ENCODE results near the gene CLK1. TPM values are rescaled to one million over a fixed set of nuclear protein-coding genes. Genes with fewer than 3 reads are reported as not detected.

Gene CLK1
- total RNA-seq, 2 experiments from 2014 or later, result 74.9 to 104 TPM

DNA sequence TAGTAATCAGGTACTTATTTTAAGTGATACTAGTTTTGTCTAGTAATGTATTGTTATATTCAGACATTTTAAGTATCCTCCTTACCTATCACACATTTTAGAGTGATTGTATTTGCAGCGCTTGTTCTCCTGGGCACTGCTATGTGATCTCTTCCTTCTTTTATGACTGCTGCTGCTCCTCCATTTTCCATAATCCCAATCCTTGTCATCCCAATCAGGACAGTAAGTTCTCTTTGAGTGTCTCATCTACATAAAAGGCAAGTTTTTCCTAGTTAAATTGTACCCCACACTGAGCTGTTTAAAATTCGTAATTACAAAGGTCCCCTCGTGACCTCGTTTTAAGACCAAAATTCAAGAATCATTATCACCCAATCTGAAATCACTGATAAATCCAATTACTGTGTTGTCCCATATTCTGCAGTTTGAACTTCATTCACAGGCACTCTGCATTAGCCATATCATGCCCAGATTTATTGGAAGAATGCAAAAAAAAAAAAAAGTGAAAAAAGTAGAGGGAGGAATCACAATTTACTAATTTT is 2.8 kb downstream of the CLK1 start:
- peaks cover 69% of the 10 kb centered on the region for H3K36me3 ChIP-seq (ENCODE audit: insufficient read depth, low read length)
- H3K4me3 ChIP-seq (ENCODE audit: low read depth, low read length, poor library complexity, severe bottlenecking), result peak overlapping the region; percentile 82
- peaks cover 27% of the 10 kb centered on the region; the same call in 1 of the 2 replicates for H4K20me1 ChIP-seq (ENCODE audit: insufficient read depth, low read length)
- H3K79me2 ChIP-seq (ENCODE audit: insufficient read depth, low read depth, low read length), result peaks cover 73% of the 10 kb centered on the region
- H3K9me3 ChIP-seq (ENCODE audit: low read length), result no peaks in the 10 kb centered on the region
- H3K4me2 ChIP-seq (ENCODE audit: low read length), result peak overlapping the region; percentile 88
- ChIA-PET POLR2A (interaction anchor here (0.7 kb wide), 1 partner anchor 48 kb away, joined by 4 read pairs; no protein-coding TSS in a partner anchor), CTCF (ENCODE audit: unreplicated experiment) (no interaction called here)
- peaks cover 22% of the 10 kb centered on the region for H3K4me1 ChIP-seq (ENCODE audit: insufficient read depth, low read length, poor library complexity, severe bottlenecking)
- DNase-seq (ENCODE audit: low spot score), result no peak
- H3K9me2 ChIP-seq (ENCODE audit: insufficient read depth, low read length), result no peaks in the 10 kb centered on the region
- TF ChIP-seq, protein P1, sequence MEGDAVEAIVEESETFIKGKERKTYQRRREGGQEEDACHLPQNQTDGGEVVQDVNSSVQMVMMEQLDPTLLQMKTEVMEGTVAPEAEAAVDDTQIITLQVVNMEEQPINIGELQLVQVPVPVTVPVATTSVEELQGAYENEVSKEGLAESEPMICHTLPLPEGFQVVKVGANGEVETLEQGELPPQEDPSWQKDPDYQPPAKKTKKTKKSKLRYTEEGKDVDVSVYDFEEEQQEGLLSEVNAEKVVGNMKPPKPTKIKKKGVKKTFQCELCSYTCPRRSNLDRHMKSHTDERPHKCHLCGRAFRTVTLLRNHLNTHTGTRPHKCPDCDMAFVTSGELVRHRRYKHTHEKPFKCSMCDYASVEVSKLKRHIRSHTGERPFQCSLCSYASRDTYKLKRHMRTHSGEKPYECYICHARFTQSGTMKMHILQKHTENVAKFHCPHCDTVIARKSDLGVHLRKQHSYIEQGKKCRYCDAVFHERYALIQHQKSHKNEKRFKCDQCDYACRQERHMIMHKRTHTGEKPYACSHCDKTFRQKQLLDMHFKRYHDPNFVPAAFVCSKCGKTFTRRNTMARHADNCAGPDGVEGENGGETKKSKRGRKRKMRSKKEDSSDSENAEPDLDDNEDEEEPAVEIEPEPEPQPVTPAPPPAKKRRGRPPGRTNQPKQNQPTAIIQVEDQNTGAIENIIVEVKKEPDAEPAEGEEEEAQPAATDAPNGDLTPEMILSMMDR (conservative IDR thresholded peaks at IDR 0.05; ENCODE audit: low read length), result no peak
- no peak for TF ChIP-seq EZH2phosphoT487 (IDR thresholded peaks at IDR 0.05; ENCODE audit: borderline replicate concordance, low read depth, low read length)
- BruUV-seq (replicated peaks), result no TSS peak
- H3K27ac ChIP-seq (ENCODE audit: low read depth, low read length, poor library complexity, severe bottlenecking), result no peak overlapping the region
- intact Hi-C loops (cut with micrococcal nuclease; ENCODE audit: unreplicated experiment), result loop anchor here (2.0 kb wide), 2 partner anchors 49 to 149 kb away; no protein-coding TSS in a partner anchor
- H2AFZ ChIP-seq (ENCODE audit: low read length), result no peak overlapping the region

DNA sequence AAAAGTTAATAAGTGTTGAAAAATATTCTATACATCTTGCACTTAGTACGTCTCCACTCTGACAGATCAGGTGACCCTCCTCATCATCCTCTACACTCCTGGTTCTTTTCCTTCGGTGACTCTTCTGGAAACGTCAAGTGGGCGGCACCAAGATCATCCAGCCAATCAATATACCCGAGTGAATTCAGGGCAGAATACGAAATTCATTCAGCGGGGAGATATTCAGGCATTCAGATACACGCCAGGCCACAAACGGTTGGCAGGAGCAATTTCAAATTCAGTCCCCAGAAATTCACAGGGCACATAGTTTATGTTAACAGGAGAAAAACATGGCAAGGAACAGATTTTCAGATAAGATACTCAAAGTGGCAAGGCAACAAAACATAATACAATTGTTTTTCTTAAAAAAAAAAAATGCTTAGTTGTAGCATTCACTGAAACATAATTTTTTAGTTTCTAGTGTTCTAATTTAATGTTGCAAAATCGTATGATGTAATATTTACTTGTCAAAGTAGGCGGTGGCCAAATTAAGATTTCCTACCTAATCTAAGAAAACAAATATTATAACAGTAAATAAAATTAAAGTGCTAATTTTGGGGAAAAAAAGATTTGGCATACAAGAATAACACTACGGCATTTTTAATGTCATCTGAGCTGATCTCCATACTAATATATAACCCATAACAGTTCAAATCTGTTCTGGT is 4.2 kb downstream of the CLK1 start:
- H3K79me2 ChIP-seq (ENCODE audit: insufficient read depth, low read depth, low read length), result peaks cover 78% of the 10 kb centered on the region
- DNase-seq (ENCODE audit: low spot score), result no peak
- POLR2A ChIA-PET, result interaction anchor here (0.5 to 0.6 kb wide), 2 partner anchors 13 to 406 kb away, joined by 3 to 4 read pairs; no protein-coding TSS in a partner anchor
- H3K4me3 ChIP-seq (ENCODE audit: low read depth, low read length, poor library complexity, severe bottlenecking), result no peak overlapping the region
- no peak overlapping the region for H2AFZ ChIP-seq (ENCODE audit: low read length)
- no peak overlapping the region for H3K27ac ChIP-seq (ENCODE audit: low read depth, low read length, poor library complexity, severe bottlenecking)
- no peaks in the 10 kb centered on the region for H3K9me2 ChIP-seq (ENCODE audit: insufficient read depth, low read length)
- peaks cover 21% of the 10 kb centered on the region for H3K4me1 ChIP-seq (ENCODE audit: insufficient read depth, low read length, poor library complexity, severe bottlenecking)
- intact Hi-C loops (cut with micrococcal nuclease; ENCODE audit: unreplicated experiment), result no loop called here
- H4K20me1 ChIP-seq (ENCODE audit: insufficient read depth, low read length), result peaks cover 27% of the 10 kb centered on the region; the same call in 1 of the 2 replicates
- H3K36me3 ChIP-seq (ENCODE audit: insufficient read depth, low read length), result peaks cover 83% of the 10 kb centered on the region
- no peak overlapping the region for H3K4me2 ChIP-seq (ENCODE audit: low read length)
- CTCF ChIA-PET (ENCODE audit: unreplicated experiment), result no interaction called here
- H3K9me3 ChIP-seq (ENCODE audit: low read length), result no peaks in the 10 kb centered on the region
- TF ChIP-seq EZH2phosphoT487 (IDR thresholded peaks at IDR 0.05; ENCODE audit: borderline replicate concordance, low read depth, low read length), result no peak
- TF ChIP-seq, protein P1 (conservative IDR thresholded peaks at IDR 0.05; ENCODE audit: low read length), result no peak
- no TSS peak for BruUV-seq (replicated peaks)

DNA sequence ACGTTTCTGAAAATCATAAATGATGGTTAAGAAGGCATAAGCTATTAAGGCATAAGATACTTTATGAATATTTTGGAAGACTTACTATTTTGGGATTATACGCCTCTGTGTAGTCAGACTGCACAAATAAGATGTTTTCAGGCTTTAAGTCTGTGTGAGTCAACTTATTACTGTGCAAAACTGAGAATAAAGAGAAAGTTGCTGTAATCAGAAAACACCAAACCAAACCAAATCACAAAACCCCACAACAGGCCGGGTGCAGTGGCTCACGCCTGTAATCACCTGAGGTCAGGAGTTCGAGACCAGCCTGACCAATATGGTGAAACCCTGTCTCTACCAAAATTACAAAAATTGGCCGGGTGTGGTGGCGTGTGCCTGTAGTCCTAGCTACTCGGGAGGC is 7.7 kb downstream of the CLK1 start:
- Histone ChIP-seq H3K27ac (ENCODE audit: low read depth, low read length, poor library complexity, severe bottlenecking) (no peak overlapping the region), H3K36me3 (ENCODE audit: insufficient read depth, low read length) (peaks cover 100% of the 10 kb centered on the region), H3K9me3 (ENCODE audit: low read length) (no peaks in the 10 kb centered on the region), H3K9me2 (ENCODE audit: insufficient read depth, low read length) (no peaks in the 10 kb centered on the region), H3K4me3 (ENCODE audit: low read depth, low read length, poor library complexity, severe bottlenecking) (no peak overlapping the region), H4K20me1 (ENCODE audit: insufficient read depth, low read length) (peaks cover 19% of the 10 kb centered on the region; the same call in 1 of the 2 replicates), H3K79me2 (ENCODE audit: insufficient read depth, low read depth, low read length) (peaks cover 56% of the 10 kb centered on the region), H3K4me2 (ENCODE audit: low read length) (no peak overlapping the region), H2AFZ (ENCODE audit: low read length) (no peak overlapping the region), H3K4me1 (ENCODE audit: insufficient read depth, low read length, poor library complexity, severe bottlenecking) (peaks cover 13% of the 10 kb centered on the region)
- intact Hi-C loops (cut with micrococcal nuclease; ENCODE audit: unreplicated experiment), result no loop called here
- ChIA-PET POLR2A (interaction anchor here (1.2 to 1.6 kb wide), 2 partner anchors 30 to 39 kb away, joined by 3 read pairs; no protein-coding TSS in a partner anchor), CTCF (ENCODE audit: unreplicated experiment) (no interaction called here)
- BruUV-seq (replicated peaks), result no TSS peak
- DNase-seq (ENCODE audit: low spot score), result no peak
- no peak for TF ChIP-seq EZH2phosphoT487 (IDR thresholded peaks at IDR 0.05; ENCODE audit: borderline replicate concordance, low read depth, low read length)
- TF ChIP-seq, protein P1 (conservative IDR thresholded peaks at IDR 0.05; ENCODE audit: low read length), result no peak
